NB4 (cell line): ENCODE data around the gene CNTNAP2.

ENCODE experiments used
- MYC ChIP-seq: IDR thresholded peaks from 2 replicates; pipeline ENCODE4 v1.6.1; 2011; ENCODE audit warnings: low read depth, low read length
- POLR2A ChIP-seq: IDR thresholded peaks from 2 replicates; pipeline ENCODE4 v1.6.1; 2011; ENCODE audit warnings: mild to moderate bottlenecking; ENCODE audit not compliant: insufficient read length; ENCODE audit errors: extremely low read depth
- TF ChIP-seq, protein P1 (sequence below): IDR thresholded peaks from one replicate; pipeline ENCODE4 v1.5.1; 2012; ENCODE audit warnings: low read depth, low read length

DNA sequence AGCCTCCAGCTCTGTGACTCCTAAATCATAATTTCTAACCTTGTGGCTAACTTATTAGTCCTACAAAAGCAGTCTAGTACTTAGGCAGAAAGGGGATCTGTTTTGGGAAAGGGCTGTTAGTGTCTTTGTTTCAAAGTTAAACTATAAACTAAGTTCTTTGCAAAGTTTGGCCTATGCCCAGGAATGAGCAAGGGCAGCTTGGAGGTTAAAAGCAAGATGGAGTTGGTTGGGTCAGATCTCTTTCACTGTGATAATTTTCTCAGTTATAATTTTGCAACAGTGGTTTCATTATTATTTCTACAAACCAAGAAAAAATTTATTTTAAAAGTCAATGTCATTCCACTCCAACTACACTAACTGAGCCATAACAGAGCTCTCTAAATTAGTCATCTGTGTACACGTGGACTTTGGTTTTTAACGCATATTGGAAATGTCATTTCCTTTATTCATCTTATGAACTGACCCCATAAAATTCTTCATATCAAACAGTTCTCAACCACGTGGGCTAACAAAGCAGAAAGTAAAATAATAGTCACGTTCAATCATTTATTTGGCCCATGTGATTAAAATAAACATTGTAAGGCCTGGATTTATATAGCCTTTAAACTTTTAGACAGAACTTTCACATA, 2330.7 kb downstream of the CNTNAP2 start:
- no peak for TF ChIP-seq POLR2A
- TF ChIP-seq, protein P1, sequence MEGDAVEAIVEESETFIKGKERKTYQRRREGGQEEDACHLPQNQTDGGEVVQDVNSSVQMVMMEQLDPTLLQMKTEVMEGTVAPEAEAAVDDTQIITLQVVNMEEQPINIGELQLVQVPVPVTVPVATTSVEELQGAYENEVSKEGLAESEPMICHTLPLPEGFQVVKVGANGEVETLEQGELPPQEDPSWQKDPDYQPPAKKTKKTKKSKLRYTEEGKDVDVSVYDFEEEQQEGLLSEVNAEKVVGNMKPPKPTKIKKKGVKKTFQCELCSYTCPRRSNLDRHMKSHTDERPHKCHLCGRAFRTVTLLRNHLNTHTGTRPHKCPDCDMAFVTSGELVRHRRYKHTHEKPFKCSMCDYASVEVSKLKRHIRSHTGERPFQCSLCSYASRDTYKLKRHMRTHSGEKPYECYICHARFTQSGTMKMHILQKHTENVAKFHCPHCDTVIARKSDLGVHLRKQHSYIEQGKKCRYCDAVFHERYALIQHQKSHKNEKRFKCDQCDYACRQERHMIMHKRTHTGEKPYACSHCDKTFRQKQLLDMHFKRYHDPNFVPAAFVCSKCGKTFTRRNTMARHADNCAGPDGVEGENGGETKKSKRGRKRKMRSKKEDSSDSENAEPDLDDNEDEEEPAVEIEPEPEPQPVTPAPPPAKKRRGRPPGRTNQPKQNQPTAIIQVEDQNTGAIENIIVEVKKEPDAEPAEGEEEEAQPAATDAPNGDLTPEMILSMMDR, result no peak
- TF ChIP-seq MYC, result no peak
